H1 (cell line): ENCODE data around the gene LEMD1. TPM values are rescaled to one million over a fixed set of nuclear protein-coding genes. Genes with fewer than 3 reads are reported as not detected.

ENCODE experiments used
- CTCF ChIA-PET: fragments of 300-600 bp; sonication (Branson Sonifier 250); formaldehyde crosslinking; loops from one replicate; lab custom pipeline; 2021; ENCODE audit not compliant: partially characterized antibody; lab: Charles Lee
- POLR2A ChIA-PET: fragments of 300-600 bp; sonication (Branson Sonifier 250); formaldehyde crosslinking; loops from one replicate; lab custom pipeline; 2021; ENCODE audit warnings: inconsistent platforms; ENCODE audit not compliant: partially characterized antibody; lab: Charles Lee
- DNase-seq, 2 experiments: peaks; one replicate each; pipeline versions ENCODE4 v3.0.0 to v3.0.0-alpha.2; 2010 to 2022; ENCODE audit warnings: low spot score in 2 of 2, low read depth in 1 of 2, mixed read lengths in 1 of 2
- FAIRE-seq: peaks from 2 replicates; lab custom pipeline; 2011; peaks lifted over from hg19 to GRCh38; lab: Jason Lieb, UNC
- H2AFZ ChIP-seq: 2 replicates; pipeline ENCODE4 v1.8.1; 2012; ENCODE audit warnings: low read length, inconsistent platforms
- H2AK5ac ChIP-seq: 2 replicates; pipeline ENCODE4 v1.6.1; 2013; ENCODE audit warnings: low read depth, low read length
- H2BK120ac ChIP-seq: replicated peaks from 2 replicates; pipeline ENCODE3; 2013; ENCODE audit warnings: low read depth, low read length, inconsistent platforms
- H2BK12ac ChIP-seq: 2 replicates; pipeline ENCODE4 v1.6.1; 2013; ENCODE audit warnings: low read depth, low read length
- H2BK15ac ChIP-seq: 2 replicates; pipeline ENCODE4 v1.6.1; 2013; ENCODE audit warnings: low read length
- H2BK20ac ChIP-seq: 2 replicates; pipeline ENCODE4 v1.6.1; 2013; ENCODE audit warnings: low read length
- H2BK5ac ChIP-seq: 2 replicates; pipeline ENCODE4 v1.6.1; 2013; ENCODE audit warnings: low read depth, low read length
- H3K14ac ChIP-seq: 2 replicates; pipeline ENCODE4 v1.6.1; 2013; ENCODE audit warnings: inconsistent platforms; ENCODE audit not compliant: insufficient read length
- H3K18ac ChIP-seq: 2 replicates; pipeline ENCODE4 v1.6.1; 2013; ENCODE audit warnings: low read length; ENCODE audit errors: extremely low read depth
- H3K23ac ChIP-seq: 2 replicates; pipeline ENCODE4 v1.6.1; 2013; ENCODE audit warnings: inconsistent platforms; ENCODE audit not compliant: insufficient read length
- H3K23me2 ChIP-seq: 2 replicates; pipeline ENCODE4 v1.6.1; 2013; ENCODE audit warnings: low read depth, low read length
- H3K27ac ChIP-seq: 2 replicates; pipeline ENCODE4 v1.6.1; 2011; ENCODE audit warnings: low read depth, low read length, inconsistent platforms
- H3K27me3 ChIP-seq, 4 experiments: replicated peaks in 1 of 4; 1 replicate in 1 of 4; 2 replicates in 3 of 4; pipeline versions ENCODE4 v1.6.1 to v1.8.1; 2011 to 2013; ENCODE audit warnings: low read length in 3 of 4, mild to moderate bottlenecking in 3 of 4, inconsistent platforms in 2 of 4, mixed read lengths in 2 of 4, moderate library complexity in 1 of 4; ENCODE audit not compliant: control insufficient read depth in 3 of 4, insufficient read depth in 3 of 4; ENCODE audit errors: extremely low read depth in 1 of 4
- H3K36me3 ChIP-seq, 4 experiments: 2 replicates each; pipeline versions ENCODE4 v1.6.1 to v1.8.1; 2011 to 2013; ENCODE audit warnings: mild to moderate bottlenecking in 4 of 4, low read length in 3 of 4, moderate library complexity in 2 of 4, control low read depth in 1 of 4, inconsistent platforms in 1 of 4; ENCODE audit not compliant: insufficient read depth in 4 of 4, control insufficient read depth in 2 of 4
- H3K4ac ChIP-seq: replicated peaks from 2 replicates; pipeline ENCODE3; 2013; ENCODE audit warnings: low read length, low read depth, mixed read lengths, inconsistent platforms; ENCODE audit not compliant: insufficient read length
- H3K4me1 ChIP-seq, 4 experiments: replicated peaks in 1 of 4; 1 replicate in 1 of 4; 2 replicates in 3 of 4; pipeline versions ENCODE4 v1.6.1 to v1.8.1; 2011 to 2013; ENCODE audit warnings: low read length in 3 of 4, inconsistent platforms in 2 of 4, mixed read lengths in 1 of 4; ENCODE audit not compliant: insufficient read depth in 4 of 4, control insufficient read depth in 3 of 4
- H3K4me2 ChIP-seq, 2 experiments: 2 replicates each; pipeline versions ENCODE4 v1.6.1 to v1.8.1; 2011 to 2013; ENCODE audit warnings: low read depth in 2 of 2, low read length in 2 of 2, control low read depth in 1 of 2, inconsistent platforms in 1 of 2, mild to moderate bottlenecking in 1 of 2; ENCODE audit not compliant: insufficient read depth in 1 of 2
- H3K4me3 ChIP-seq, 4 experiments: fragments of 200-600, 300-600 bp in 1 of 4; sonication (generic), shearing (Covaris generic), sonication (Bioruptor Twin) in 1 of 4; 2 replicates each; pipeline versions ENCODE4 v1.5.1 to v1.8.1; 2011 to 2016; ENCODE audit warnings: low read length in 4 of 4, low read depth in 3 of 4, control low read depth in 2 of 4, inconsistent platforms in 2 of 4, mild to moderate bottlenecking in 2 of 4, mixed read lengths in 1 of 4, moderate library complexity in 1 of 4; ENCODE audit not compliant: insufficient read depth in 2 of 4; ENCODE audit errors: extremely low read depth in 1 of 4
- H3K56ac ChIP-seq: replicated peaks from 2 replicates; pipeline ENCODE3; 2013; ENCODE audit warnings: low read depth, mild to moderate bottlenecking, mixed read lengths, low read length, inconsistent platforms; ENCODE audit not compliant: insufficient read length
- H3K79me1 ChIP-seq: 2 replicates; pipeline ENCODE4 v1.6.1; 2013; ENCODE audit warnings: low read depth, low read length, control low read depth
- H3K79me2 ChIP-seq, 2 experiments: 2 replicates each; pipeline versions ENCODE4 v1.6.1 to v1.8.1; 2012 to 2013; ENCODE audit warnings: low read length in 2 of 2, mild to moderate bottlenecking in 2 of 2, inconsistent platforms in 1 of 2; ENCODE audit not compliant: insufficient read depth in 2 of 2, control insufficient read depth in 1 of 2
- H3K9ac ChIP-seq, 4 experiments: replicated peaks in 1 of 4; 1 replicate in 1 of 4; 2 replicates in 3 of 4; pipeline versions ENCODE4 v1.6.1 to v1.8.1; 2011 to 2013; ENCODE audit warnings: low read depth in 3 of 4, low read length in 3 of 4, control low read depth in 2 of 4, mild to moderate bottlenecking in 2 of 4, moderate library complexity in 2 of 4, inconsistent platforms in 1 of 4; ENCODE audit errors: extremely low read depth in 1 of 4
- H3K9me3 ChIP-seq, 2 experiments: 2 replicates each; pipeline versions ENCODE4 v1.6.1 to v1.8.1; 2012 to 2013; ENCODE audit warnings: mild to moderate bottlenecking in 2 of 2, moderate library complexity in 2 of 2, control low read depth in 1 of 2, inconsistent platforms in 1 of 2, low read depth in 1 of 2, low read length in 1 of 2, mixed read lengths in 1 of 2; ENCODE audit not compliant: insufficient read depth in 2 of 2
- H4K20me1 ChIP-seq, 2 experiments: replicated peaks in 1 of 2; 2 replicates each; pipeline versions ENCODE3 to v1.8.1; 2011 to 2013; ENCODE audit warnings: inconsistent platforms in 2 of 2, low read length in 2 of 2, mild to moderate bottlenecking in 1 of 2; ENCODE audit not compliant: insufficient read depth in 2 of 2, control insufficient read depth in 1 of 2
- H4K5ac ChIP-seq: 2 replicates; pipeline ENCODE4 v1.6.1; 2013; ENCODE audit warnings: low read length, low read depth, mixed read lengths, inconsistent platforms; ENCODE audit not compliant: insufficient read length
- H4K8ac ChIP-seq: 2 replicates; pipeline ENCODE4 v1.8.0; 2013; ENCODE audit warnings: mild to moderate bottlenecking, moderate library complexity, low read length, inconsistent platforms; ENCODE audit not compliant: insufficient read depth; ENCODE audit errors: extremely low read depth
- H4K91ac ChIP-seq: replicated peaks from 2 replicates; pipeline ENCODE3; 2013; ENCODE audit warnings: low read length, mixed read lengths, inconsistent platforms; ENCODE audit not compliant: insufficient read length
- BACH1 ChIP-seq: IDR thresholded peaks from 2 replicates; pipeline ENCODE4 v1.6.1; 2012; ENCODE audit warnings: low read length, improper control_type of control experiment
- FOSL1 ChIP-seq: IDR thresholded peaks from 2 replicates; pipeline ENCODE4 v1.6.1; 2011; ENCODE audit warnings: mild to moderate bottlenecking, low read depth, low read length, moderate library complexity; ENCODE audit not compliant: insufficient read depth
- JUND ChIP-seq: IDR thresholded peaks from 2 replicates; pipeline ENCODE4 v1.6.1; 2011; ENCODE audit warnings: mild to moderate bottlenecking, improper control_type of control experiment, low read length
- POLR2AphosphoS5 ChIP-seq: IDR thresholded peaks from 2 replicates; pipeline ENCODE4 v1.6.1; 2011; ENCODE audit warnings: low read depth, low read length
- TEAD4 ChIP-seq: IDR thresholded peaks from 2 replicates; pipeline ENCODE4 v1.6.1; 2012; ENCODE audit warnings: low read depth, low read length, inconsistent platforms, mixed read lengths
- WGBS, 2 experiments: shearing (Covaris generic) in 1 of 2; methylation state at CpG; one replicate each; pipeline versions ENCODE4 v1.1.6 to v1.1.7; 2013 to 2015; ENCODE audit warnings: low lambda C conversion rate in 2 of 2, mixed read lengths in 2 of 2, inconsistent platforms in 1 of 2, low coverage in 1 of 2, missing lambda C conversion rate in 1 of 2; ENCODE audit not compliant: insufficient replicate concordance in 2 of 2, insufficient coverage in 1 of 2, insufficient read length in 1 of 2; ENCODE audit errors: extremely low coverage in 1 of 2, missing lambda C conversion rate in 1 of 2; 5-methylcytosine and 5-hydroxymethylcytosine counted together
- polyA plus RNA-seq, 7 experiments: library from polyadenylated mRNA; depleted of rRNA in 3 of 7; stranded (reverse) in 5 of 7; unstranded in 2 of 7; fragments of >200 nt in 5 of 7; fragments of 200-250 nt in 2 of 7; gene quantifications; 1 replicate in 5 of 7; 2 replicates in 1 of 7; 4 replicates in 1 of 7; pipeline versions ENCODE4 v1.2.1 to v1.2.3, GENCODE V29; 2011 to 2013; ENCODE audit warnings: missing spikeins in 2 of 7, mixed read lengths in 2 of 7
- total RNA-seq: library from RNA; stranded (reverse); fragmentation: NEBNext Ultra II Directional; extraction: Animal tissue kit (Norgen Biotek cat#: 25700); gene quantifications from 2 replicates; pipeline ENCODE4 v1.2.1, GENCODE V29; 2021

The LEMD1 gene
- total and polyA plus RNA-seq, 2 of the 8 experiments (the other 6 are each of a cell fraction or from before 2014, with no cell fraction given) = 10.0 to 10.5 TPM

DNA sequence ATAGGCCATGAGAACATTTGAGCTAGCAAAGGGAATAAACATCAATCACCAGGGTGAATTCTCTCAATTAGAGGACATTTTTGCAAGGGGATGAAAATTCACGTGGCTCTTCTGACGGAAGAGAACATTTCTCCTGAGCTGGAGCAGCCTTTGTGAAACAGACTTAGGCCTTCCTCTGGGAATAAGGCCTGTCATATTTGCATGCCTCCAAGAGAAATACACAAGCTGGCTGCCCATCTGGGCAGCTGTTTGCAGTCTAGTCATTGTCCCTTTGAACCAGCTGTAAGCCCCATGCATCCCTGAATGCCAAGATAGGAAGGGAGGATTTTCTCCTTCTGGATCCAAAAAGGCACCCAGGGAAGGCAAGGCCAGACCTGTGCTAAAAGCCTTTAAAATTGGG lies 5.5 kb downstream of the LEMD1 start:
- Histone ChIP-seq H4K5ac (no peak overlapping the region), H3K79me1 (no peaks in the 10 kb centered on the region), H3K4me1 (no peaks in the 10 kb centered on the region), H3K23me2 (no peaks in the 10 kb centered on the region), H3K27ac (no peak overlapping the region), H3K9ac (no peak overlapping the region), H3K4ac (no peak overlapping the region), H2AK5ac (no peak overlapping the region), H3K18ac (no peak overlapping the region), H2BK12ac (no peak overlapping the region), H2BK5ac (no peak overlapping the region), H3K14ac (no peak overlapping the region), H4K20me1 (no peaks in the 10 kb centered on the region), H3K56ac (no peak overlapping the region), H3K9me3 (no peaks in the 10 kb centered on the region), H3K4me2 (no peak overlapping the region), H3K36me3 (no peaks in the 10 kb centered on the region), H3K23ac (no peak overlapping the region), H4K91ac (no peak overlapping the region), H3K27me3 (no peaks in the 10 kb centered on the region), H2AFZ (no peak overlapping the region), H2BK120ac (no peak overlapping the region), H4K8ac (no peak overlapping the region), H3K4me3 (no peak overlapping the region), H3K79me2 (no peaks in the 10 kb centered on the region), H2BK15ac (no peak overlapping the region), H2BK20ac (no peak overlapping the region)
- POLR2A ChIA-PET = interaction anchor here (0.7 to 4.1 kb wide), 5 partner anchors 20 to 278 kb away, joined by 3 to 13 read pairs (median 3); partner anchors contain the start of gene BLACAT1
- CTCF ChIA-PET = interaction anchor here (0.9 to 21.5 kb wide), 10 partner anchors 13 to 113 kb away, joined by 3 to 479 read pairs (median 8); partner anchors contain the start of gene BLACAT1
- TF ChIP-seq POLR2AphosphoS5 (no peak), TEAD4 (no peak), FOSL1 (no peak), BACH1 (no peak), JUND (no peak)
- WGBS, 2 experiments = 87% methylated on average over 2 of the region's 2 CpGs; no CpG with 5 or more reads in 1 of the 2 experiments
- FAIRE-seq (no peak), DNase-seq (no peak)
